OCI-LY7 (cell line): Measurements from ENCODE around the gene GPX3. TPM values are rescaled to one million over a fixed set of nuclear protein-coding genes. Genes with fewer than 3 reads are reported as not detected.

Experiments used
- BruUV-seq: library from RNA; stranded (reverse); fragments of 400-500 nt; replicated peaks from 2 replicates; lab custom pipeline; 2021; lab: Mats Ljungman, UMichigan
- CTCF ChIA-PET: fragments of 300-600 bp; sonication (Branson Sonifier 250); formaldehyde crosslinking; loops from one replicate; lab custom pipeline; 2022; ENCODE audit warnings: antibody characterized with exemption; ENCODE audit not compliant: unreplicated experiment; lab: Charles Lee
- POLR2A ChIA-PET: fragments of 300-600 bp; sonication (Branson Sonifier 250); formaldehyde crosslinking; loops from one replicate; lab custom pipeline; 2022; ENCODE audit warnings: antibody characterized with exemption; lab: Charles Lee
- DNase-seq: peaks from one replicate; pipeline ENCODE4 v3.0.0-alpha.2; 2015; ENCODE audit warnings: low spot score
- H2AFZ ChIP-seq: fragments of 200-600 bp; sonication (generic), shearing (Covaris generic); 2 replicates; pipeline ENCODE4 v1.6.1; 2014; ENCODE audit warnings: mild to moderate bottlenecking, antibody characterized with exemption, low read length, moderate library complexity
- H3K27ac ChIP-seq: fragments of 200-600 bp; sonication (generic); 2 replicates; pipeline ENCODE4 v1.5.1; 2014; ENCODE audit warnings: mixed run types, low read depth, mild to moderate bottlenecking, moderate library complexity, low read length, inconsistent platforms; ENCODE audit not compliant: poor library complexity, severe bottlenecking
- H3K36me3 ChIP-seq: fragments of 200-600 bp; sonication (generic); 2 replicates; pipeline ENCODE4 v1.6.1; 2014; ENCODE audit warnings: mild to moderate bottlenecking, antibody characterized with exemption, low read length, moderate library complexity, mixed read lengths; ENCODE audit not compliant: insufficient read depth
- H3K4me1 ChIP-seq: fragments of 200-600 bp; sonication (generic); 2 replicates; pipeline ENCODE4 v1.5.1; 2014; ENCODE audit warnings: mild to moderate bottlenecking, low read length; ENCODE audit not compliant: insufficient read depth, poor library complexity, severe bottlenecking
- H3K4me2 ChIP-seq: fragments of 200-600 bp; sonication (generic); 2 replicates; pipeline ENCODE4 v1.6.1; 2014; ENCODE audit warnings: mild to moderate bottlenecking, low read length
- H3K4me3 ChIP-seq: fragments of 200-600 bp; sonication (generic); 2 replicates; pipeline ENCODE4 v1.5.1; 2014; ENCODE audit warnings: mild to moderate bottlenecking, low read depth, low read length; ENCODE audit not compliant: poor library complexity, severe bottlenecking
- H3K79me2 ChIP-seq: fragments of 200-600 bp; sonication (generic); 2 replicates; pipeline ENCODE4 v1.6.1; 2016; ENCODE audit warnings: low read depth, mild to moderate bottlenecking, low read length, moderate library complexity, mixed read lengths; ENCODE audit not compliant: insufficient read depth
- H3K9me2 ChIP-seq: fragments of 200-600 bp; sonication (generic); 2 replicates; pipeline ENCODE4 v1.6.1; 2016; ENCODE audit warnings: mild to moderate bottlenecking, low read length, mixed read lengths; ENCODE audit not compliant: insufficient read depth
- H3K9me3 ChIP-seq: fragments of 200-600 bp; sonication (generic); 2 replicates; pipeline ENCODE4 v1.6.1; 2014; ENCODE audit warnings: mild to moderate bottlenecking, mixed run types, low read length, mixed read lengths
- H4K20me1 ChIP-seq: fragments of 200-600 bp; sonication (generic); 2 replicates; pipeline ENCODE4 v1.6.1; 2014; ENCODE audit warnings: mild to moderate bottlenecking, antibody characterized with exemption, low read length, moderate library complexity, mixed read lengths; ENCODE audit not compliant: insufficient read depth
- EZH2phosphoT487 ChIP-seq: fragments of 200-600 bp; sonication (generic); IDR thresholded peaks from 2 replicates; pipeline ENCODE4 v1.6.1; 2018; ENCODE audit warnings: low read depth, borderline replicate concordance, mild to moderate bottlenecking, mixed run types, antibody characterized with exemption, low read length, moderate library complexity, mixed read lengths
- intact Hi-C: fragments of 100-400 bp; cut with micrococcal nuclease; formaldehyde crosslinking; loops from one replicate; pipeline ENCODE4 v1.10.0; 2022; ENCODE audit not compliant: unreplicated experiment
- total RNA-seq, 2 experiments: library from RNA; depleted of rRNA in 1 of 2; stranded (reverse); fragments of >200 nt in 1 of 2; shearing (Covaris generic) in 1 of 2; gene quantifications; 2 replicates each; pipeline ENCODE4 v1.2.3, GENCODE V29; 2014 to 2022
- TF ChIP-seq, protein P1 (sequence below): fragments of 200-600 bp; sonication (generic); conservative IDR thresholded peaks from 2 replicates; pipeline ENCODE4 v1.5.1; 2014; ENCODE audit warnings: mild to moderate bottlenecking, antibody characterized with exemption, low read length, moderate library complexity, mixed read lengths

GPX3 gene
- total RNA-seq, 2 experiments from 2014 or later: not detected

DNA sequence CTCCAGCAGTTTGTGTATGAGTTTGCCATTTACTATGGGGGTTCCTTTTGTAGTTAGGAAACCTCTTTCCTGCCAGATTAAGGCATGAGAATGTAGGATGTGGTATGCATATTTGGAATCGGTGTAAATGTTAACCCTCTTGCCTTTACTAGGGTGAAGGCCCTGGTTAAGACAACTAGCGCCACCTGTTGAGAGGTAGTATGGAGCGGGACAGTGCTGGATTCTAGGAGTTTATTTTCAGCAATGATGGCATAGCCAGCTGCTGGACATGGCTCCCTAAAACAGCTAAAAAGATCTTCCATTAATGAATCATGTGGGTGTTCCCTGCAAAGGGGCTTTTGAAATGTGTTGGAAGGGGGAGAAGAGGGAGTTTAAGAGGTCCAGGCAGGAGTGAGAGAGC is 30.7 kb upstream of the GPX3 start:
- Histone ChIP-seq H4K20me1 (no peaks in the 10 kb centered on the region), H3K36me3 (no peaks in the 10 kb centered on the region), H3K4me3 (no peak overlapping the region), H3K27ac (no peak overlapping the region), H3K9me3 (no peaks in the 10 kb centered on the region; the same call in 1 of the 2 replicates), H3K4me2 (no peak overlapping the region), H3K79me2 (no peaks in the 10 kb centered on the region), H2AFZ (no peak overlapping the region), H3K4me1 (no peaks in the 10 kb centered on the region), H3K9me2 (no peaks in the 10 kb centered on the region)
- intact Hi-C loops: no loop called here
- POLR2A ChIA-PET: no interaction called here
- CTCF ChIA-PET: interaction anchor here (0.6 kb wide), 1 partner anchor 248 kb away, joined by 3 read pairs; no protein-coding TSS in a partner anchor
- no TSS peak for BruUV-seq
- peak; percentile 29 for DNase-seq
- no peak for TF ChIP-seq EZH2phosphoT487
- TF ChIP-seq, protein P1, sequence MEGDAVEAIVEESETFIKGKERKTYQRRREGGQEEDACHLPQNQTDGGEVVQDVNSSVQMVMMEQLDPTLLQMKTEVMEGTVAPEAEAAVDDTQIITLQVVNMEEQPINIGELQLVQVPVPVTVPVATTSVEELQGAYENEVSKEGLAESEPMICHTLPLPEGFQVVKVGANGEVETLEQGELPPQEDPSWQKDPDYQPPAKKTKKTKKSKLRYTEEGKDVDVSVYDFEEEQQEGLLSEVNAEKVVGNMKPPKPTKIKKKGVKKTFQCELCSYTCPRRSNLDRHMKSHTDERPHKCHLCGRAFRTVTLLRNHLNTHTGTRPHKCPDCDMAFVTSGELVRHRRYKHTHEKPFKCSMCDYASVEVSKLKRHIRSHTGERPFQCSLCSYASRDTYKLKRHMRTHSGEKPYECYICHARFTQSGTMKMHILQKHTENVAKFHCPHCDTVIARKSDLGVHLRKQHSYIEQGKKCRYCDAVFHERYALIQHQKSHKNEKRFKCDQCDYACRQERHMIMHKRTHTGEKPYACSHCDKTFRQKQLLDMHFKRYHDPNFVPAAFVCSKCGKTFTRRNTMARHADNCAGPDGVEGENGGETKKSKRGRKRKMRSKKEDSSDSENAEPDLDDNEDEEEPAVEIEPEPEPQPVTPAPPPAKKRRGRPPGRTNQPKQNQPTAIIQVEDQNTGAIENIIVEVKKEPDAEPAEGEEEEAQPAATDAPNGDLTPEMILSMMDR: peak; percentile 79

DNA sequence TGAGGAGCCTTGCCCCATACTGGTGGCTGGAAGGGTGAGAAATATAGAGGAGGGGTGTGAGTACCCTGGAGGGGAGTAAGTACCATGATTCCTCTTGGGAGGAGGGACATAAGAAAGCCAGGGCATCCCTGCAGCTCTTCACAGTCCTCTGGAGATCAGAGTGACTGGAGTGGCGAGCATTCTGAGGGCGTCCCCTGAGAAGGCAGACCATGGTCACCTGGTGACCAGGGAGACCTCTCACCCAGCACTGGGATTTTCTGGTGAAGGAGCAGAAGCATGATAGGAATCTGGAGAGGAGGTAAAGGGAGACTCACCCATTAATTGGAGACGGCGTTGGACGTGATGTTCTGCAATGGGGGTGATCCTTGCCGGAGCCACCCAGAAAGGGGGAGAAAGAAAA is 27.7 kb upstream of the GPX3 start:
- intact Hi-C loops: no loop called here
- BruUV-seq: no TSS peak
- H3K4me1 ChIP-seq: no peaks in the 10 kb centered on the region

DNA sequence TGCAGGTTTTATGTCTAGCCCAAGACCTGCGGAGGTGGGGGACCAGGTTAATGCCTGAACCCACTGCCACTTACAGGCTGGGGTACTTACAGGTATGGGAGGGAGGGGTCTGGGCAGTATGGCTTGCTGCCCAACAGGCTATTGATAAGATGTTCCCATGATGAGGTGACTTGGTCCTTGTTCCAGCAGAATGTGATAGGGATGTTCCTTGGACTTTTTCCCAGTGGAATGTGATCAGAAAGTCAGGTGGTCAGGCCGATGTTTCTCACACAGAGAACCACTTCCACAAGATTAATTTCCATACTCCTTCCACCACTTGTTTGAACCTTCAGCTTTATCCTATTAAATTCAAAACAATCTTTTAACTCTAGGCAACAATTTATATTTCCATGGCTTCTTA is 27.0 kb upstream of the GPX3 start:
- TF ChIP-seq, protein P1: no peak
- no peak for TF ChIP-seq EZH2phosphoT487
- no peaks in the 10 kb centered on the region for H4K20me1 ChIP-seq
- no peak overlapping the region for H3K27ac ChIP-seq
- no peaks in the 10 kb centered on the region for H3K36me3 ChIP-seq
- no peak overlapping the region for H3K4me2 ChIP-seq
- no peaks in the 10 kb centered on the region; the same call in 1 of the 2 replicates for H3K9me3 ChIP-seq
- H3K4me3 ChIP-seq: no peak overlapping the region
- H3K4me1 ChIP-seq: no peaks in the 10 kb centered on the region
- H3K79me2 ChIP-seq: no peaks in the 10 kb centered on the region
- no TSS peak for BruUV-seq
- CTCF ChIA-PET: no interaction called here
- H2AFZ ChIP-seq: no peak overlapping the region
- H3K9me2 ChIP-seq: no peaks in the 10 kb centered on the region
- intact Hi-C loops: no loop called here
- no peak for DNase-seq
- POLR2A ChIA-PET: no interaction called here

More for the DNA sequence above, 27.7 kb upstream of the GPX3 start:
- ChIA-PET POLR2A (no interaction called here), CTCF (no interaction called here)
- no peak for DNase-seq
- no peaks in the 10 kb centered on the region for H3K79me2 ChIP-seq
- no peak overlapping the region for H2AFZ ChIP-seq
- TF ChIP-seq, protein P1: no peak
- no peak for TF ChIP-seq EZH2phosphoT487
- no peaks in the 10 kb centered on the region for H3K9me2 ChIP-seq
- no peak overlapping the region for H3K27ac ChIP-seq
- no peak overlapping the region for H3K4me2 ChIP-seq
- no peaks in the 10 kb centered on the region; the same call in 1 of the 2 replicates for H3K9me3 ChIP-seq
- H4K20me1 ChIP-seq: no peaks in the 10 kb centered on the region
- H3K36me3 ChIP-seq: no peaks in the 10 kb centered on the region
- no peak overlapping the region for H3K4me3 ChIP-seq
